Stimulated activated naive CD4-positive, alpha-beta T cell (primary cell): ENCODE data around the gene NRG2.
A peak's percentile ranks its signal among the peaks of the same experiment; 100 is the strongest.

ENCODE experiments used
- DNase-seq, 6 experiments: peaks; one replicate each; lab custom pipeline; 2025; lab: John Stamatoyannopoulos, UW

Gene NRG2

DNA sequence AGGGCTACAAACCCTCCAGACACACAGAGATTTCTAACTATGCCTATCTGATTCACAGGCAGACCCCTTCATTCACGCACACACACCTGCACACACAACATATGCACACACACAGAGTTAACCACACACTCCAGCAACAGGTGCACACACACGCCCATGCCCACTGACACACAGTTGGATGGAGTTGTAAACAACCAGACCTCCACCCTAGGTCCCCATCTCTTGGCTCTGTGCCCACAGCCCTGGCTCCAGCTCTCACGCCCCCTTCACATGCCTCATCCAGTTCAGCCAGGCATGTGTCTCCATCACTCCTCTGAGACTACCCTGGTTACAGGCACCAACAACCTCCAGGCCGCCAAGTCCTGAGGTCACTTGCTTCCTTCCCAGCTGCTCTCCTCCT lies 186.4 kb downstream of the NRG2 start:
- DNase-seq = no peak

DNA sequence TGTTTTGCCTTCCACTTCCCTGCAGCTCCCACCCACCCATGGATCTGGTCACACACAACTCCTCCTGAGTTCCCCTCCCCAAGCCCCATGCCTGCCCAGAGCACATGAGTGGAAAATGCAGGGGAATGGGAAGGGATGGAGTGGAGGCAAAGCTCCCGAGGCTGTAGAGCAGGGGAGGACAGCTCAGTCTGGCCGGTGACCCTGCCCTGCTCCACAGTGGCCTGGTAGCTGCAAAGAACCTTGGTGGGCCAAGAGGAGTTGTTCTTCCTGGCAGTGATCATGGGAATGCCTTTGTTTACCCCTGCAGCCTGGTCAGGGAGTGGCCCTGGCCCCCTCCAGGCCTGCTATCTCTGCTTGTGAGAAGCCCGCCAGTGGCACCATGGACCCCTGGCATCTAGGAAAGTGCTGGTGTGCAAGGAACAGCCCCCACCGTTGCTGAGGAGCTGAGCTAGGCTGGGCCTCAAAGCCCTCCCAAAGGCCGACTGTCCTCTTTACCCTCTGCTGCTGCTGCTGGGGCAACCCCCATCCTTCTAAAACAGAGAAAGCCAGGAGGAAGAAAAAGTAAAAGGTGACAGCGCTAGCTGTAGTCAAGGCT lies 187.1 kb downstream of the NRG2 start:
- no peak for DNase-seq

DNA sequence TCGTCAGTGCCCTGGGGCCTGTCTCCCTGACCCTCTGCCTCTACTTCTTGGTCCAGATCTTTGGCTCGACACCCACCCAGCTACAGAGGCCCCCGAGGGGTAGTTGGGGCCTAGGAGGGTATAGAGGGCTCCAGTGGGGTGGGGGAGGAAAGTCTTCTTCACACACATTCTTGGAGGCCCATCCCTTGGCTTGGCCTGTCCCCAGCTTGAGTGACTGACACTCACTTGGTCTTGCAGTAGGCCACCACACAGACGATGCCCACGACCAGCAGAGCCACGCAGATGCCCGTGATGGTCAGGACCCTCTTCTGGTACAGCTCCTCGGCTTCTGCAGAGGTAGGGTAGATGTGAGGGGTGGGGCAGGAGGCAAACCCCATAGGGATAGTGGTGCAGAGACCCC lies 187.6 kb downstream of the NRG2 start:
- DNase-seq = no peak

DNA sequence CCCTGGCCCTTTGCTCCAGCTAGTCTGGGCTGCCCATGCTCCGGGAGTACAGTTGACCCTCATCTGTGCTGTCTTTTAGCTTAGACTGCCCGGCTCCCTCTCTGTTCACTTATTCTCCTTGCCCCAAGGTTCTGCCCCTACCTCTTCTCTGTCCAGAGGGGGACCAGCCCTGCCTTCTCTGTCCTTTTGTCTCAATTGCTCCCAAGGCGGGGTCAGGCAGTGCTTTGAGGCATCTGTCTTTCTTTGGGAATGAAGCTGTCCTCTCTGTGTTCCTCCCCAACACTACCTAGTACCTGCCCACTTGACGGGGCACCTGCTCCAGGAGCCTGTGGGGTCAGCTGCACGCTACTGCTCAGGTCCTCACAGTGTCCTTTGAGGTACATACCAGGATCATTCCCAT lies 188.1 kb downstream of the NRG2 start:
- no peak for DNase-seq

DNA sequence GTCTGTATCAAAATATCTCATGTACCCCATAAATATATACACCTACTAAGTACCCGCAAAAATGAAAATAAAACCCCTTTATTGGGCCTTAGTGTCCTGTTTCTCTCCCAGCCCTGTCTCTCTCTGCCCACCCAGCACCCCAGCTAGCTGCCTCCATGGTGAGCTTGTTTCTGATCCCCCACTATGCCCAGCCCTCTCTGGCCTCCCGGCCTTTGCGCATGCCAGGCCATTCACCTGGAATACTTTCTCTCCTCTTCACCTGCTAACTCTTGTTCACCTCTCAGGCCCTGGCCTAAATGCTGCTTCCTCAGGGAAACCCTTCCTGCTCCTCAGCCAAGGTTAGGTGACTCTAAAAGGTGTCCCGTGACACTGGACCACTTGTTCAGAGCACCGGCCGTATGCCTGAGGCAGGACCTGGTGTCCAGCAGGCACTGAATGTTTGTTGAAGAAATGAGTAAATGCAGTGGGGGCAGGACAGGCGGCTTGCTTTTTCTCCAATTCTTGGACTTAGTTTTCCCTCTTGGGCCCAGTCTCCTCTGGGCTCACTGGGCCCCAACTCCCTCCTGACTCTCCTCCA lies 189.0 kb downstream of the NRG2 start:
- no peak for DNase-seq

DNA sequence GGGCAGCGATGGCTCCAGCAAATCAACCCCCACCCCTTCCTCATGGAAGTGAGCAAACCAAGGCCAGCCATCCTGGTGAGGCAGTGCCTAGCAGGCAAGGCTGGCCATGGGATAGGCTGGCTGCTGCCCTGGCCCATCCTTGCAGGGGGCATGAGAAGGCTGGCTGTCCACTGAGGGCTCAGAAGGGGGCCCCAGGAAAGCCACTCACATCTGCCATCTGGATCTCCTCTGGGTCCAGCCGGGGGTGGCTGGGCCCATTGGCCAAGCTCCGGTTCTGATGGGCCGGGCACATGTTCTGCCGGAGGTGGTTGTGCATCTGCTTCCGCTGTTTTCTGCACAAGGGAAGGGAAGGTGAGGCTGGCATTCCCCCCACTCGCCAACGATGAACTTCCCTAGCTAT lies 190.4 kb downstream of the NRG2 start:
- DNase-seq = no peak

DNA sequence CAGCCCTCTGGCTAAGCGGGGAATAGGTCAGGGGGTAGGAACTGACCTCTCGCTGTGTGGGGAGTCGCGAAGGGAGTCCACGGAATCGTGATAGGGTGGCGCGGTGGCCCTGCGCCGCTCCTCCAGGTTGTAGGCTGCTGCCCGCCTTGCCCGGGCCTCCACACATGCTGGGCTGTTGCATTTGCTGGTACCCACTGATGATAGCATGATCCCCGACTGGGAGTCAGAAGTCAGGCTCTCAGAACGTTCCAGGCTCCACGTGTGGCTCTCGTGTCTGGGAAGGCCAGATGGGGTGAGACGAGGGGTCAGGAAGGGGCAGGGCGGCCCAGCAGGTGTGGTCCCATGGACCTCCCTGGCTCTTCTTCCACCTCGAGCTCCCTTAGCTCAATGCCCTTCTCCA lies 191.5 kb downstream of the NRG2 start:
- DNase-seq = no peak

DNA sequence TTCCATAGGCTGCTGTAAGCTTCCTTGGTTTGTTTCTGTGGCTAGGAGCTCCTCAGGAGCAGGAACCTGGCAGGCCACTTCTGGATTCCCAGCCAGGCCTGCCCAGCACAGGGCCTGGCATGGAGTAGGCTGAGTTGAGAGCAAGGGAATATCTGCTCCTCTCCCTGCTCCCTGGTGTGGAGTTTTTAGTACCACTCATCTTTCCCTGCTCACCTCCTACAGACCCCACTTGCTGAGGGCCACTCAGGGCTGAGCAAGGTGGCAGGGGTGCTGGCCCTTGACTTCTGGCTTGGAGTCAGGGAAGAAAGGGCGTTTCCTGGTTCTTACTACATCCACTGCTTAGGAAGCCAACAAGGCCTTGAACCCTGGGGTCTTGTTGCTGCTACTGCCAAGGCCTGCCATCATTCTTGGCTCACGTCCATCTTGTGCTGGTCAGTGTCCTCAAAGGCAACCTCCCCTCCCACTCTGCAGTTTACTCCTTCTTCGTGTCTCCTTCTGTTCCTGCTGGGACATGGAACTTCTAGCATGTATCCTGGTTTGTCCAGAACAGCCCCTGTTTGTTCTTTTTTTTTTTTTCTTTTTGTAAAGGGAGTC lies 192.6 kb downstream of the NRG2 start:
- no peak for DNase-seq

DNA sequence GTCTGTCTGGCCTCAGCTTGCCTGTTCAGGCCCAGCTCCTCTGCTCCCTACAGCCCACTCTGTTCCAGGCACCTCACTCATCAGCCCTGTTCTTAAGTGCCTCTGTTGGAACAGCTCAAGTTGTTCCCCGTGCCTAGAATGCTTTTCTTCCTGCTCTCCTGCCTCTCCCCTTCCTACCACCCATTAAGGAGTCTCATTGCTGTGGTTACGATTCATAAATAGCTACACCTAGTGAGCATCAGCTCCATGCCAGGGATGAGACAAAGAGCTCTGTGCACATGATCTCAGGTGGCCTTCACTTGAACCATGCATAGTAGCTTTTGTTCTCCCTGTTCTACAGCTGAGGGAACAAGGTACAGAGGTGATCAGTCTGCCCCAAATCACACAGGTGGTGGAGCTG lies 193.2 kb downstream of the NRG2 start:
- DNase-seq = no peak

DNA sequence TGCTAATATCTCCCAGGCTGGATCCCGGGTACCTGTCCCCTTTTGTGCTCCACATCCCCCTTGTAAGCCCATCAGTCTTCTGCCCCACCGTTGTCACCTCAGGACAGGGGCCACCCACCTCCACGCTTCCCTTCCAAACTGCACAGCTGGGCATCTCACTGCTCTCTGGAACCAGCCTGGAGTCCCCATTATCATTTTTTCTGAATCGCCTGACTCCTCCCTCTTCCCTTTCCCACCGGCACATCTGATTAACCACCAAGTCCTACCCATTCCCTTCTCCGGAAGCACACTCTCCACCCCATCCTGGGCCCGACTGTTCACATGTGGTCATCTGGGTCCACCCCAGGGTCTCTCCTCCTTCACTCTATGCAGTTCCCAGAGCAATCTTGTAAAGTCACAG lies 193.6 kb downstream of the NRG2 start:
- DNase-seq = no peak

DNA sequence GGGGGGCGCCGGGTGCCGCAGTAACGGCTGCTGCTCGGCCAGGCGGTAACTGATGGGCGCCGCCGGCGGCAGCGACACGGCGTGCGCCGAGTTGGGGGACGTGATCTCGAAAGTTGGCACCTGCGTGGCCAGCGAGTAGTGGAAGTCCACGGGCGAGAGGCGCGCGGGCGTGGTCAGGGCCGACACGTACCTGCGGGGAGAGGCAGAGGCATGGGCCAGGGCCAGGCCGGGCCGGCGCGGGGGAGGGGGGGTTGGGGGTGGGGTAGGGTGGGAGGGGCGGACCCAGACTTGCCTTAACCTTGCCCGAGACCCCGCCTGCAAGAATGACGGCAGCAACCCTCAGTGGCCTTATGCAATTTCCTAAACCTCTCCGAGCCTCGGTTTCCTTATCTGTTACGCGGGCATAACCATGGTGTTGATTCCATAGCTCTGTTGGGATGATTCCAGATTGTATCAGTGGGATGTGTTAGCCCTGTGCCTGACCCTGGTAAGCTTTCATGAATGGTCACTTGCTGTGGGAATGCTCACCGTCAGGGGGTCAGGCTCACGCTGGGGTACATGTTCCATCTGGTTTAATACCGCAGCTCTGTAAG lies 194.5 kb downstream of the NRG2 start:
- peak in 3 of 6 experiments; percentile 25 to 47 (median 27) for DNase-seq

DNA sequence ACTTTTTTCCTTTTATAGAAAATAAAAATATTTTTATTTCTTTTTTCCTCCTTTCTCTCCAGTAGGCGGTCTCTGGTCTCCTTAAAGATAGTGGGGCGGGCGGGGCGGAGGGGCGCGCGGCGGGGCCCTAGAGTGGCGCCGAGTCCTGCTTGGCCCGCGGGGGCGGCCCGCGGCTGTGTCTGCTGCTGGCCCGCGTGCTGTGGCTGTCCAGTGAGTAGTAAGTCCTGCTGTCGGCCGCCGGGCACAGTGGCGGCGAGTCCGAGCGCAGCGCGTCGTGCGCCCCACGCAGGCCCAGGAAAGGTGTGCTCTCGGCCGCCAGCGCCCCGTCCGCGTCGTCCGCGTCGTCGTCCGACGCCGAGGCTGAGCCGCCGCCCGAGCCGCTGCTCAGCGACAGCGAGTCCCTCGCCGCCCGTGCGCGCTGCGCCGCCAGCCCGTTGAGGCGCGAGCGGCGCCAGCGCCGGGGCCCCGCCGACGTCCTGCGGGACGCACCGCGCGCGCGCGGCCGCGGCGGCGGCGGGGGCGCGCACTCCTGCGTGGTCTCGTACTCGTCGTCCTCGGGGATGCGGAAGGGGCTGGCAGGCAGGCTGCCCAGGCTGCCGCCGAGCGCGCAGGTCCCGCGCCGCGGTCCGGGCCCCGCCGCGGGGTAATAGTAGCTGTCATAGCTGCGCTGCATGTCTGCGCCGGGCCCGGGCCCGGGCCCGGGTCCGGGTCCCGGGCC lies 195.2 kb downstream of the NRG2 start:
- peak; percentile 61 to 85 (median 70) for DNase-seq

DNA sequence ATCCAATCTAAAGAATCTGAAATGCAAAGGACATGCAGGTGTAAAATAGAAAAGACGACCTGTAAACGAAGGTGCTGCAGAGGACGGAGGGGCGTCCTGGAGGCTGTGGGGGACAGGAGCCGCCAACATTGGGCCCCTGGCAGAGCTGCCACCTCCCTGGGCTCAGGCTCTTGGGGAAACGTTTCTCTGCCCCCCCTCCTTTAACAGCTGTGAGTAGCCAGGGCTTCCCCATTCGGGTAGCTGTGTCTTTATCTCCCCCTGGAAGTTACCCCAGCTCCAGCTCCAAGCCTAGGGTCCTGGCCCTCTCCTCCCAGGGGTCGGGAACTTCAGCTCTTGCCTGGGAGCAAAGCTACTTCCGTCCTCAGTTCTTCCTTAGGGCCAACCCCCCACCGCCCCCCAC lies 196.0 kb downstream of the NRG2 start:
- no peak for DNase-seq

DNA sequence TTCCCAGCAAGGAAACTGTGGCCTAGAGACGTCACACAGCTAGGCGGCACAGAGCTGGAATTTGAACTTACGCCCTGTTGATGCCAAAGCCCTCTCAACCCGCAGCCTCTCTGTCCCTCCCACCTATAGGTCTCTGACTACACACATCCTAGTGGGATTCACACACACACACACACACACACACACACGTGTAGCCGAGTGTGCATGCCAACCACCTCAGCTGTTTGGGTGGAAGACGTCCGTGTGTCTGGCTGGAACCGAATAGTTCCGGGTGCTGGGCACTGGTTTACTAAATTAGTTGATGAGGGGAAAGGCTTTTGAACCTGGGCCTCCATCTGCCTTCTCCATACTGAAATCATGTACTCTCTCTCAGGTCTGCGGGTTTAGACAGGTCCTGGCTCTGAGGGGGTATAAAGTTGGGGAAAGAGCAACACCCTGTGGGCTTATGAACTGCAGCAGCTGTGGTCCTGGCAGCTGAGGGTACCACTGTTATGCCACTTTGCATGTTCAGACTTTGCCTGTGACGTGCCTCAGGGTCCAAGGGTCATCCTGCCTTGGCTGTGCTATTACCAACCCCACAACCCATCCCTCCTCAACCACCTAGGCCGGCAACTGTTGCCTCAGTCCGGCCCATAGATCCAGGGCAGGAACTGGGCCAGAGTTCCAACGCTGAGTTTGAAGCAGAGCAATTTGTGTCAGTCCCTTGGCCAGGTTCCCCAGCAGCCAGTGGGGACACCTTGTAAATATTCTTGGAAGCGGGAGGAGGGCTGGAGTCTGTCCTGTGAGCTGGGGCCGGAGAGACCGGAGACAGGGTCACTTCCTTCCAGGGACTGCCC lies 197.0 kb downstream of the NRG2 start:
- DNase-seq = no peak

DNA sequence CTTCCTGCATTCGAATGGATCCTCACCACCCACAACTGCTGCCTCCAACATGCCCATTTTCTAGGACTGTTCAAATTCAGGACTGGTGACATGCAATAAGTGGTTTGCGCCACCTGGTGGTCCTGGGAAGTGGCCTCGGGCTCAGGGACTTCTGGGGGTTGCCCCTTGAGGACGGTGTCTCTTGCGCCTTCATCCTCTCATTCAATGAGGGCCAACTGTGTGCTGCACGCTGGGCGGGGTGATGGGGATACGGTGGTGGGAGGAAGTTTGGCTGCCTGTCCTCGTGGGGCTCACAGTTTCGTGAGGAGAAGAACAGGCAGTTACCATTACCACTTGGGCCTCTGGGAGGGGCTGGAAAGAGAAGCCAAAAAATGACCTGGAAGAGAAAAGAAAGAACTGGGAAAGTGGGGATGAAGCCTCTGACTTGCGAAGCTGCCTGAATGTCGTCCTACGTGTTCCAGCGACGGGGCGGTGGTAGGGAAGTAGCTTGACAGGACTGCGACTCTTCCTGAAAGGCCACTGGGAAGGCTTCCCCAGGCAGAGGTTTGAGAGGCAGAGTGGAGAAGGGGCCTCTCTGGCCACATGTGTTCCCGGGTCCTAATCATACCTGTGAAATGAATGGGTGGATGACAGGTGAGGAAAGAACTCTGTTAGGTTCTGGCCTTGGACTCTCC lies 198.5 kb downstream of the NRG2 start:
- DNase-seq = peak; percentile 25 to 57 (median 44)

DNA sequence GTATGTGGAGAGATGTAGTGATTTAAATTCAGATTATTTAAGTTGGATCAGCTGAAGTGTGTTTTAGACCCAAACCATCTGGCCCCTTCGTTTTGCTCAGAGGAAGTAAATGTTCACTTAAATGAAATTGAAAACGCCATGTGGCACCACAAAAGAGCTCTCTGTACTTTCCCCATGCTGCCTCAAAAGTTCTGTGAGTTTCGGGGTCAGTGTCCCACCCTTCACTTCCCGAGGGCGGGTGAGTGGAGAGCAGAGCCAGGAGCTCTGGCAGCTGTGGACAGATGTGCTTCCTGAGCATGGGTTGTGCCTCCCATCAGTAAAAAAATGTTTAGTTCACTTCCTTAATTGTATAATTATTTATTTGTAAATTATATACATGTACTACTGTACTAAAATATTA lies 199.1 kb downstream of the NRG2 start:
- no peak for DNase-seq

DNA sequence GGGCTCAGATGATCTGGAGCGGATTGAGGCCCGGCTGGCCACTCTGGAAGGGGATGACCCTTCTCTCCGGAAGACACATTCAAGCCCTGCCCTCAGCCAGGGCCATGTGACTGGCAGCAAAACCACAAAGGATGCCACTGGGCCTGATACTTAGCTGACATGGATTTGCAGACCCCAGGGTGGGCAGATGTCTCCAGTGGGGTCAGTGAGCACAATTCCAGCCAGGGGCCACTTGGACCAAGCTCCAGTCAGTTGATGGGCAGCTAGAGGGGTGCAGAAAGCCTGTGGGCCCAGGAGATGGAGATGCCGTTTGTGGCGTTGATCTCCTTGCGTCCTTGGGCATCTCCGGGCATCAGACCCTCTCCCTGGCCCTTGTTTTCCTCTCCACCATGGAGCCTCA lies 200.8 kb downstream of the NRG2 start:
- DNase-seq = no peak

DNA sequence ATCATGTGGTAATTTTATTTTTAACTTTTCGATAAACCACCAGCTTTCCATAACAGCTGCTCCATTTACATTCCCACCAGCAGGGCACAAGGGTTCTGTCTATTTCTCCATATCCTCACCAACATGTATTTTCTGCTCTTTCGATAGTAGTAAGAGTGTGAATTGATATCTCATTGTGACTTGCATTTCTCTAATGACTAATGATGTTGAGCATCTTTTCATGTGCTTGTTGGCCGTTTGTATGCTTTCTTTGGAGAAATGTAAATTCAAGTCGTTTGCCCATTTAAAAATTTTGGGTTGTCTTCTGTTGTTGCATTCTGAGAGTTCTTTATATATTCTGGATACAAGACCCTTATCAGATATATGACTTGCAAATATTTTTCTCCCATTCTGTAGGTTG lies 201.6 kb downstream of the NRG2 start:
- DNase-seq = no peak

DNA sequence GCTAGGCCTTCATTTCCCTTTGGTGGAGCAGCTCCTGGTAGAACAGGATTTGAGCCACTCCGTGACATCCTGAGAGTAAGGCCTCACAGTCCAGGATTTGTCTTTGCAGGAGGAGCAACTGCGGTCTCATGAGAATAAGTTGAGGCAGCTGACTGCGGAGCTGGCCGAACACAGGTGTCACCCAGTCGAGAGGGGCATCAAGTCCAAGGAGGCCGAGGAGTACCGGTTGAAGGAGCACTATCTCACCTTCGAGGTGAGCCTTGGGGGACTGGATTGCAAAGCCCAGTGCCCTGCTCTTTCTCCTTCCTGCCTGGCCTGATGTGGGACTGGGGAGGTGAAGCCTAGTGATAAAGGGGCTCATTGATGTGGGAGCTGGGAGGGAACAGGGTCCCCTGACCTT lies 203.2 kb downstream of the NRG2 start:
- DNase-seq = no peak

DNA sequence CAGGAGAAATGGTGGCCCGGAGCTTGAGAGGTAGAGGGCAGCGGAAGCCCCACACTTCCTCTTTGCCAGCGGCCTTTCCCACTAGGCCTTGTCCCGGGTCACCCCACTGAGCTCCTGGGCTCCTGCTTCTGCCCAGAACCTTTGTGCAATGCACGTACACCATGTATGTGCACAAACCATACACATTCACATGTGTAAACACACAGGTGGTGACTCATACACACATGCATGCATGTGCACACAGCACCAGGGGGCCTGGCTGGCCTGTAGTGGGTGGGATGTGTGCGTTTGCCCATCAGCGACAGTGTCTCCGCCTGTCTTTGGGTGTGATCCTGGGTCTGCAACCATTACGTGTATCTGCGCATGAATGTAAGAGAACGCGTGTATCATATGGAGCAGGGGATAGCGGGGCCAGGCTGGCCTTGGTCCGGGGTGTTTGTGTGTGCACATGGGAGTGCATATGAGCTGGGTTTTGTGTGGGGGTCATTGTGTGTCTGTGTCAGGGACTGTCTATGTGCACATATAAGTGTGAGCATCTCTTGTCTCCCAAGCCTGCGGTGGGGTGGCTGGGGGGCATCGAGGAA lies 203.8 kb downstream of the NRG2 start:
- DNase-seq = no peak
